ENCODE data around the gene GAS7. TPM values are rescaled to one million over a fixed set of nuclear protein-coding genes. Genes with fewer than 3 reads are reported as not detected.

Gene GAS7
- total and polyA plus RNA-seq, 2 of the 13 experiments (the other 11 are each of a cell fraction or from before 2014, with no cell fraction given): 1.0 to 5.2 TPM

DNA sequence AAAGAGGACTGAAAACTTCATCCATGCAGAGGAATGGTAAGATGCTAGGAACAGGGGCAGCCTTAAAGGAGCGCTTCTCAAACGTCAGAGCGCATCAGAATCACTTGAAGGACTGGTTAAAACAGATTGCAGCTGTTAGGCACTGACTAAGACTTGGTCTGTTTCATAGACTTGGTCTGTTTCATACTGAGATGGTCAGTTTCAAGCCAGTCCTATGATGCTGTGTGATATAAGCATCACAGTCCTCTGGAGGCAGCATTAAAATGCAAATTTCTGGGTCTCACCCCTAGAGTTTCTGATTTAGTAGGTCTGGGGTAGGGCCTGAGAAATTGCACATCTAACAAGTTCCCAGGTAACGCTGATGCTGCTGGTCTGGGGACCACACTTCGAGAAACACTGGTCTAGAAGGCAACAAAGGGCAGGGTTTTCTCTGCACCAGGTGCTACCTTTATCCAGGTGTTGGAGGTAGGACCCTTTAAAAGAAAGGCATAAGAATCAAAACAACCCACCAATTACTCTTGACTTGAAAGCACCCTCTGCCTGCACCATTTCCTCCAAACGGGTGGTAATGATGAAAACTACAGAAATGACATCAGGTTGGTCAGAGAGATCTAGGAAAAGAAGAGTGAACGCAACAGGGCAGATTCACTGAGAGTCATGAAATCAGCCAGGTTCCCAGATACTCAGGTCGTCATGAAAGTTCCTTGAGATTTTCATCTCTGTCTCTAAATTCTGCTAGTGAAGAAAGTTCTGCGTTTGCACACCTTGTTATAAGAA, 198.3 kb downstream of the GAS7 start (continued):
- TF ChIP-seq LCORL (IDR thresholded peaks at IDR 0.05): no peak
- TF ChIP-seq LCORL (CRISPR knock-in tag; IDR thresholded peaks at IDR 0.05): no peak
- no peak for TF ChIP-seq GATAD1 (CRISPR knock-in tag; IDR thresholded peaks at IDR 0.05)
- TF ChIP-seq, protein P1, sequence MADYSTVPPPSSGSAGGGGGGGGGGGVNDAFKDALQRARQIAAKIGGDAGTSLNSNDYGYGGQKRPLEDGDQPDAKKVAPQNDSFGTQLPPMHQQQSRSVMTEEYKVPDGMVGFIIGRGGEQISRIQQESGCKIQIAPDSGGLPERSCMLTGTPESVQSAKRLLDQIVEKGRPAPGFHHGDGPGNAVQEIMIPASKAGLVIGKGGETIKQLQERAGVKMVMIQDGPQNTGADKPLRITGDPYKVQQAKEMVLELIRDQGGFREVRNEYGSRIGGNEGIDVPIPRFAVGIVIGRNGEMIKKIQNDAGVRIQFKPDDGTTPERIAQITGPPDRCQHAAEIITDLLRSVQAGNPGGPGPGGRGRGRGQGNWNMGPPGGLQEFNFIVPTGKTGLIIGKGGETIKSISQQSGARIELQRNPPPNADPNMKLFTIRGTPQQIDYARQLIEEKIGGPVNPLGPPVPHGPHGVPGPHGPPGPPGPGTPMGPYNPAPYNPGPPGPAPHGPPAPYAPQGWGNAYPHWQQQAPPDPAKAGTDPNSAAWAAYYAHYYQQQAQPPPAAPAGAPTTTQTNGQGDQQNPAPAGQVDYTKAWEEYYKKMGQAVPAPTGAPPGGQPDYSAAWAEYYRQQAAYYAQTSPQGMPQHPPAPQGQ (CRISPR knock-in tag; IDR thresholded peaks at IDR 0.05; ENCODE audit: borderline replicate concordance): no peak

DNA sequence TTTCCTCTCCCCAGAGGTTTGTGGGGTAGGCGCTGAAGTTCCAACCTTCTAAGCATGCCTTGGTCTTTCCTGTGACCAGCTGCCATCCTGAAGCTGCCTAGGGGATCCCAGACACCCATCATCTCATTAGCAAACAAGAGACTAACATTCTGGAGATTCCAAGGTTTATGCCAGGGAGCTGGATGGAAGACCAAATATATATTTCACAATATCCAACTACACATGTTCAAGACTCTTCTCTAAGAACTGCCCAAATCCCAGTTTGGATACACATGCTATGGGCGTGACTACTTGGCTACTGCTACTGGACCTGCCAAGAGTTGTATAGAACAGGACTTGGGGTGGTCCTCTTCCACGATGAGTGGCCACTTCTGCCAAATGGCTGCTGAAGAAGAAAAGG, 200.3 kb downstream of the GAS7 start:
- 10% methylated on average over 3 of the region's 3 CpGs for WGBS (ENCODE audit: low lambda C conversion rate)
- no peaks in the 10 kb centered on the region for H3K9me3 ChIP-seq (ENCODE audit: low read length)

More for the DNA sequence above, 200.3 kb downstream of the GAS7 start:
- POLR2A ChIA-PET: no interaction called here
- H3K36me3 ChIP-seq (replicated peaks in 1 of 2; ENCODE audit: control insufficient read depth in 1 of 2, insufficient read depth in 2 of 2, low read length in 2 of 2): no peaks in the 10 kb centered on the region
- H2AFZ ChIP-seq (ENCODE audit: low read length): no peak overlapping the region
- in situ Hi-C loops (cut with HindIII; ENCODE audit: extremely low pct_ligation_motif_present, low pct_unique_long_range_greater_than_20kb): no loop called here
- peaks cover 3 to 5% of the 10 kb centered on the region in 2 experiments; a peak in 2 of 5 replicates for H3K27me3 ChIP-seq (ENCODE audit: control insufficient read depth in 1 of 2, insufficient read depth in 2 of 2, low read length in 2 of 2)
- H3K4me3 ChIP-seq (replicated peaks in 1 of 3; ENCODE audit: insufficient read depth in 1 of 3, low read depth in 2 of 3, low read length in 3 of 3): no peak overlapping the region
- TF ChIP-seq ZNF335 (CRISPR knock-in tag; IDR thresholded peaks at IDR 0.05) (no peak), MATR3 (CRISPR knock-in tag; IDR thresholded peaks at IDR 0.05) (no peak), NBN (conservative IDR thresholded peaks at IDR 0.05) (no peak), ZNF256 (CRISPR knock-in tag; conservative IDR thresholded peaks at IDR 0.05) (no peak), SYNCRIP (IDR thresholded peaks at IDR 0.05; ENCODE audit: insufficient read depth, low read depth, low read length) (no peak), ZNF354B (CRISPR knock-in tag; IDR thresholded peaks at IDR 0.05) (no peak), NFRKB (IDR thresholded peaks at IDR 0.05) (no peak), ZNF556 (CRISPR knock-in tag; IDR thresholded peaks at IDR 0.05; ENCODE audit: borderline replicate concordance) (no peak), ZFP62 (CRISPR knock-in tag; IDR thresholded peaks at IDR 0.05) (no peak)
- intact Hi-C loops (cut with micrococcal nuclease; ENCODE audit: unreplicated experiment): no loop called here
- FAIRE-seq: no peak
- no TSS peak for BruUV-seq (replicated peaks)
- ATAC-seq: no peak
- DNase-seq (ENCODE audit: low spot score): no peak
- CTCF ChIA-PET (ENCODE audit: low intra/inter-chr PET ratio, low total read pairs): no interaction called here
- H3K4me2 ChIP-seq (ENCODE audit: low read depth, low read length): no peak overlapping the region
- H3K27ac ChIP-seq (ENCODE audit: extremely low read length, insufficient read depth, low read length): no peak overlapping the region
- no peak overlapping the region for H3K9ac ChIP-seq (ENCODE audit: insufficient read depth, low read depth, low read length)
- no peaks in the 10 kb centered on the region for H3K4me1 ChIP-seq (ENCODE audit: insufficient read depth, low read length)
- H4K20me1 ChIP-seq (ENCODE audit: insufficient read depth, low read length): no peaks in the 10 kb centered on the region
- no peaks in the 10 kb centered on the region for H3K79me2 ChIP-seq (ENCODE audit: insufficient read depth, low read length)
